Jurkat, Clone E6-1 (cell line): ENCODE data around the gene SPG21. TPM values are rescaled to one million over a fixed set of nuclear protein-coding genes. Genes with fewer than 3 reads are reported as not detected.
"Not testable (repeated sequence)": the region's sequence is repeated elsewhere in the genome, so short reads cannot be mapped to it uniquely, and the experiment has no call there.

Experiments
- DNase-seq: peaks from one replicate; pipeline ENCODE4 v3.0.0-alpha.2; 2011; ENCODE audit warnings: low read depth, low spot score
- H3K4me3 ChIP-seq: 2 replicates; pipeline ENCODE4 v1.5.1; 2011; ENCODE audit warnings: mild to moderate bottlenecking, low read length, control low read depth, moderate library complexity
- polyA plus RNA-seq: library from polyadenylated mRNA; unstranded; fragments of >200 nt; gene quantifications from one replicate; pipeline ENCODE4 v1.2.1, GENCODE V29; 2012; ENCODE audit warnings: missing spikeins; ENCODE audit not compliant: insufficient read length, insufficient read depth

The SPG21 gene, protein sequence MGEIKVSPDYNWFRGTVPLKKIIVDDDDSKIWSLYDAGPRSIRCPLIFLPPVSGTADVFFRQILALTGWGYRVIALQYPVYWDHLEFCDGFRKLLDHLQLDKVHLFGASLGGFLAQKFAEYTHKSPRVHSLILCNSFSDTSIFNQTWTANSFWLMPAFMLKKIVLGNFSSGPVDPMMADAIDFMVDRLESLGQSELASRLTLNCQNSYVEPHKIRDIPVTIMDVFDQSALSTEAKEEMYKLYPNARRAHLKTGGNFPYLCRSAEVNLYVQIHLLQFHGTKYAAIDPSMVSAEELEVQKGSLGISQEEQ
- polyA plus RNA-seq: 68.5 TPM

DNA sequence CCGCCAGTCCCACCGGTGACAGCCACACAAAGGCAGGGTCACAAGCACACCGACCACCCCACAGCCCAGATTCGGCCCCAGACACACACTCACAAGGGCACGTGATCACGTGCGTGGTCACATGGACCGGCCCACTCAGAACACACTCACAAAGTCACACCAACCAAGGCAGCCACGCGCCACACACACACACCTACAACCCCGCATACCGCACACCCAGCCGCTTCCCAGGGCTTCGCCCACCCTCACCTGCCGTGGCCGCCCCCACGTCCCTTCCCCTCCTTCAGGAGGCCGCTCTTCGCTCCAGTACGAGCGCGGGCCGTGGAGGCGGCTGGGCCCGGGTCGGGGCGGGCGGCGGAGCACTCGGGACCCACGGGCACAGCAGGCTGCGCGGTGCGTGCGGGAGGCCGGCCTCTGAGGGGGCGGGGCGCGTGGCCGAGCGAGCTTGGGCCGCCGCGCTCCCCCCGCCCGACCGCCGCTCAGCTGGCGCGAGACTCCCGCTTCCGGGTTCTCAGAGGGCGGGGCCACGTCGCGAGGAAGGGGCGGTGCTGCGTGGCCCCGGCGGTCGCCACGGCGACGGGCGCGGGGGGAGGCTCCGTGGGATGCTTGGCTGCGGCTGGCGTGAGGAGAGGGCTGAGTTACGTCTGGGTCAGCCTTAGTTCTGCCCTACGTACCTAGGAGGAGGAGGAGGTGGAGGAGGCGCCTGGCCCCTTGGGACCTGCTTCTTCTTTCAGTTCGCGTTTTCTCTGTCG lies at the start of gene SPG21:
Gene SPG21 (minus strand): TSS at position 499 of the 752 bp plus-strand sequence. CDS start 6,345 bp downstream, outside the sequence.
- peak; percentile 61 for DNase-seq
- H3K4me3 ChIP-seq: peak within 1 kb of the TSS; percentile 92

DNA sequence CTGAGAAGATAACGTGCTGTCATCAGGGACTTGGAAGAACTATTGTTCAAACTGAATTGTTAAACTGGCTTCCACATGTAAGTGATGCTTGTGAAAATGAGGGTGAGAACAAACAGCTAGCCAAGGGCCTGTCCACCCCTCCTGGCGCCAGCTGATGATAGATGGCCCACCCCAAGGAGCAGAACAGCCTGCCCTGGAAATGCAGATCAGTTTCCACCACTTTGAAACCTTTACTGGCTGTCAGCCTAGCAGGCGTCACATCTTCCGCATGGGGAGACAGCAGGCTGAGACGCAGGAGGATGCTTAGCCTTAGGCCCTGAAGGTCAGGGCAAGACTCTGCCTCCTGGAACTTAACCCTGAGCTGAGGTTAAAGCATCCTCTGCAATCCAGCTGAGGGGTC lies 49.1 kb upstream of the SPG21 start:
- H3K4me3 ChIP-seq: no peak overlapping the region
- DNase-seq: no peak

DNA sequence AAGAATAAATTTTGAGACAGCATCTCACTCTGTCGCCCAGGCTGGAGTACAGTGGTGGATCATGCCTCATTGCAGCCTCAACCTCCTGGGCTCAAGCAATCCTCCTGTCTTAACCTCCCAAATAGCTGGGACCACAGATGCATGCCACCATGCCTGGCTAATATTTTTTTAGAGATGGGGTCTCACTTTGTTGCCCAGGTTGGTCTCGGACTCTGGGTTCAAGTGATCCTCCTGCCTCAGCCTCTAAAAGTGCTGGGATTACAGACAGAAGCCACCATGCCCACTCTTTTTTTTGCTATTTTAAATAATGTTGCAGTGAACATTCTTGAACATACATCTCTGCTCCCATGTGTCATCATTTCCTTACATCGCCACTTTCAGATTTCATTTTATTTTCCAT lies 48.7 kb upstream of the SPG21 start:
- no peak overlapping the region for H3K4me3 ChIP-seq
- no peak for DNase-seq

DNA sequence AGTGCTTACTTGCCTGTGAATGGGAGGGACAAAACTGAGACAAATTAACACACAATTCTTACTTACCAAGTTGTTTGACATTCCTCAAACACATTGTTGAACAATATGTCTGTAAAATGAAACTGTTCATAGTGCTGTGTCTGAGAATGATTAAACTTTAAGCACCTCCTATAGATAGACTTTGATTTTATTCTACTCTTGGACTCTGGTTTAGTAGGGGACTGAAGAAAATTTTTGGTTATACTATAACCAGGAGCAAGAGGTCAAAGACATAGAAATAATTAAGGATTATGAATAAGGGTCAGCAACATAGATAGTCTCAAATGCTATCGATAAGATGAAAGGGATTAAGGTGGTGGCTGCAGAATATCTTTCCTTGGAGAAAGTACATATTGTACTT lies 47.6 kb upstream of the SPG21 start:
- no peak overlapping the region for H3K4me3 ChIP-seq
- no peak for DNase-seq

DNA sequence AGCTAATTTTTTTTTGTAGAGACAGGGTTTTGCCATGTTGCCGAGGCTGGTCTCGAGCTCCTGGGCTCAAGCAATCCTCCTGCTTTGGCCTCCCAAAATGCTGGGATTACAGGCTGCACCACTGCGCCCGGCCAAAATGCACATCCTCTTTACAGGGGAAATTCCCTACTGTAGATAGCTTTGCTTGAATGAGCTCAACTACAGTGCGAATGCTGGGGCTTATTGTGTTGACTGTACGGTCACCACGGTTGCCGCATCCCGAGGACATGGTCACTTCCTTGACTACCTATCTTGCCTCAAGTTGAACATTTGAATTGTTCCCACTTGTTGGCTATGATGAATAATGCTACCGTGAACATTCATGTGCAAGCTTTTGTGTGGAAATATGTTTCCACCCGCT lies 45.0 kb upstream of the SPG21 start:
- H3K4me3 ChIP-seq: no peak overlapping the region
- no peak for DNase-seq

DNA sequence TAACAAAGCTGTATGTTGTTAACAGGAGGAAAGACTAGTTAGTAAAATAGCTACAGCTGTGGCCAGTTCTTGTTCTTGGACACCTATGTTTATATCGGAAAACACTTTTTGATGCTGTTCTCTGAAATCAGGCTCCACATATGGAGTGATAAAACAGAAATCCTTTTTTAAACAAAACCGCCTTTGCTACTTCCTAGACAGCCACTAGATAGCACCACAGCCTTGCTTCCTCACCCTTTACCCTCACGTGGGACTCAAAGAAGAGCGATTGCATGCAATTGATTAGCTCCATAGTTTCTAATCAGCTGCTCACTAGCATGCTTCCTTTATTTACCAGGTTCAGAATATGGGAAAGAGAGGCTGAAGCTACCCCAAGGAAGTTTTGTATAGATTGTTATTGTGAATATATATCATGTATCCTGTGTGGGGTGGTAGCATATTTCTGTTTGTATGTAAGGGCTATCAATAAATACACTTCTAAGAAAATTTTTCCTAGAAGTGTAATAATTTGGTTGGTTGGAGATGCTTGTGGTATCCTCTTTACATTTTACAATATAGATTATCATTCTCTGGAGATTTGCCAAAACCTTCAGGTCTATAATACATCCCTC lies 44.0 kb upstream of the SPG21 start:
- DNase-seq: peak; percentile 49
- no peak overlapping the region for H3K4me3 ChIP-seq

DNA sequence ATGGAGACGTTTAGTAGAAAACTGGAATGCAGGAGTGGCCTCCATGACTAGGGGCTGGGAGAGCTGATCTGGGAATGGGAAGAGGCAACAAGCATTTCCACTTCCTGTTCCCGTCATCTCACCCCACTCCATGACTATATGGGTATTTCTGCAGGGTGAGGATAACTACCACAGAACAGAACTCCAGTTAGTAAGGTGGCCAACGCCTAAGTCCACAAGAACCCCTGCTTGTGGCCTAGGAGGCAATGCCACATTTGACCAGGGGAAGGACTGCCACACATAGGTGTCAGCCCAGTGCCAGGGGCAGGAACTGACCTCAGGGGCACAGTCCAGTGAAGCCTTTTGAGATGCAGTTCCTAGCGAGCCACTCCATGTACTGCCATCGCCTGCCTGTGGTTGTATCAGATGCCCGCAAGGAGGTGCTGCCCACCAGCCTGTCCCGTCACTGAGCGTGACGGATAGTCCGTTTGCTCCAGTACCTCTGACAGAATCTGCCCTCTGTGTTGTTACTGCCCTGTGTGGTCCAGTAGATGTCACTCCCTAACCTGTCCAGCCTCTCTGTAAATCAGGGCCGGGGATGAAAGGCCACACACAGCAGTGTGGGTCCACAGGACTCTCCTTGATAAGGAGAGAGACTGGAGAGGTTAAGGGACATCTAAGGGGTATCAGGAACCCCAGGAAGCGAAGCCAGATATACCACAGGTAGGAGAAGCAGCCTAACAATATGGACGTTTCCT lies 43.3 kb upstream of the SPG21 start:
- no peak overlapping the region; the same call in 1 of the 2 replicates for H3K4me3 ChIP-seq
- DNase-seq: no peak

DNA sequence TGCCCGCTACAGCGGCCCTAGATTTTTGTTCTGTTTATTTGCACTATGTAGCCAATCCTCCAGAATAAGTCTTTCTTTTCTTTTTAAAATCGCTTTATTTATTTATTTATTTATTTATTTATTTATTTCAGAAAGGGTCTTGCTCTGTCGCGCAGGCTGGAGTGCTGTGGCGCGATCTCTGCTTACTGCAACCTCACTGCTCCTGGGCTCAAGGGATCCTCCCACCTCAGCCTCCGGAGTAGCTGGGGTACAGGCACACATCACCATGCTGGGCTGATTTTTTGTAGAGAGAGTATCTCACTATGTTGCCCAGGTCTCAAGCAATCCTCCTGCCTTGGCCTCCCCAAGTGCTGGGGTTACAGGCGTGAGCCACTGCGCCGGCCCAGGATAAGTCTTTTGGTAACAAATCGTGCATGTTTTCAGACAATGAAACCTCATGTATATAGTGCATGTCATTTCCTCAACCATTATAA lies 40.1 kb upstream of the SPG21 start:
- no peak for DNase-seq
- H3K4me3 ChIP-seq: peak overlapping the region; percentile 80; the same call in 1 of the 2 replicates

DNA sequence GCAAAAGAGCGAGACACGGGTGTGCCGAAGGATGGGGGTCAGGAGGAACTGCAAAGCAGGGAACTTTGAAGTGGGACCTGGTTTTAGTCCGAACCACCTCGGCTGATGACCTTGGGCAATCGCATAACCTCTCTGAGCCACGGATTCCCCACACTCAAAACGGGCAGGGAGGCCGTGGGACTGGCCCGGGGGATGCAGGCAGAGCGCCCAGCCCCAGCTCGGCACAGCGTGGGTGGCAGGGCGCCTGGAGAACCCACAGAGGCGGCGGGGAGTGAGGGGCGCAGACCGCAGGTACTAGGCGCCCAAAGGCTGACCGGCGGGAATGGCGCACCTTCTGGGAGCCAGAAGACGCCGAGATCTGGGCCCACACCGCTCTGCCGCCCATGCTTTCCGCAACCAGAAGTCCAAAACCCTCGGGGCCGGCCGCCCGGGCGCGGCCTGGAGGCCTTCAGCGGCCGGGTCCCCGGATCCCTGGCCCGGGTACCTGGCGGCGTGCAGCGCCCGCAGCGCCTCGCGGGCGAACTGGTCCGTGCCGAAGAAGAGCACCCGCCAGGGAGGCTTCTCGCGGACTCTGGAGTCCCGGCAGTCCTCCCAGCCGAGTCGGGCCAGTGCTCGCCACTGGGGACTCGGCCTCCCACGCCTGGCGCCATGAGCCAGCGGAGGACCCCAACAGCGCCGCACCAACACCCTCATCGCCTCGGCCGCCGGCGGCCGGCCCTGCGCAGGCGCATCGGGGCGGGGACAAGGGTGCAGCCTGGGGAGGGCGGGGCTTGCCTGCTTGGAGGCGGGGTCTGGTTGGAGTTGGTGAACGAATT lies 39.4 kb upstream of the SPG21 start, which contains the start of gene MTFMT:
Gene MTFMT (minus strand): TSS at position 719 of the 815 bp plus-strand sequence. CDS start 26 bp downstream, at position 693.
- peak; percentile 68 for DNase-seq
- H3K4me3 ChIP-seq: peak within 1 kb of the TSS; percentile 80

DNA sequence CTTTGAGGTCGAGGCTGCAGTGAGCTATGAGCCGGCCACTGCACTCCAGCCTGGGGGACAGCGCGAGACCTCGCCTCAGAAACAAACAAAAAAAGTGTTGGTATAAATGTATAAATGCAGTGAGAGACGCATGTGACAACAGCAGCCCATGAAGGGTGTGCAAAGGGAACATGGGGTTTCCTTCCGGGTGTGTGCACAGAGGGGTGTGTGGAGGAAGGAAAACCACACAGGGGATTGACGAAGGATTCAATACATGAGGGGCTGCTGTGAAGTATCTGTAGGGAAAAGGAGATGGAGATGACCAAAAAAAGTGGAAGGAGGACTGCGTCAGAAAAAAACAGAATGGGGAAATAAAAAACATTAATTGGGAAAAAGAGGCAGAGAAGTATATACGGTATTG lies 38.6 kb upstream of the SPG21 start:
- peak overlapping the region; percentile 80 for H3K4me3 ChIP-seq
- DNase-seq: peak; percentile 20

DNA sequence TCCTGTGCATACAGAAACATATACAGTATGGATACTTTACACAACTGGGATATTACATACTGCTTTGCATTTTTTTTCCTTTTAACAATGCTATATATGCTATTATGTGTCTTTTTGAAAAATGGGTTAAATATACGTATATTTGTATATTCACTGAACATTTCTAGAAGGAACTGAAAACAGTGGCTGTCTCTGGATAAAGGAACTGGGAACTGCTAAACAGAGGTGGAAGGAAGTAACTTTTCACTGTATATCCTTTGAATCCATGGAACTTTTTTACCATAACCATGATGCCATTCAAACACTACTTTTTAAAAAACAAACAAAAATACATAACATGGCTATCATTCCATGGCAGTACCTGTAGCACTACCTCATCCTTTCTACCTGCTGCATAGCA lies 37.9 kb upstream of the SPG21 start:
- H3K4me3 ChIP-seq: no peak overlapping the region
- no peak for DNase-seq

DNA sequence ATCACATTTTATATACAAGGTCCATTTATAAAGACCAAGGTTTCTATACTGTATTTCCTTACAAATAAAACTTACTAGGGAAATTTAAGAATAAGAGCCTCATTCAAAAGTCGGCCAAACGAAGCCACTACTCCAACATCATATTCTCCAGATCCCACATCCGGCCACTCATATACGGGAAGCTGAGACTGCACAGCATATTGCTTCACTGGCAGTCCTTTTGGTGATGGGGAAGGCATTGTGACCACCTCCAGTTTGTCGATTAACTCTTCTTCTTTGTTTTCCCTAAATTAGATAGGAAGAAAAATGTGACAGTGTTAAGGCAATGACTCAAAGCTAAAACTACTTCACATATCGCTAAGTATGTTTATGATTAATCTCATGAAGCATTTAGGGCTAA lies 37.0 kb upstream of the SPG21 start:
- no peak for DNase-seq

DNA sequence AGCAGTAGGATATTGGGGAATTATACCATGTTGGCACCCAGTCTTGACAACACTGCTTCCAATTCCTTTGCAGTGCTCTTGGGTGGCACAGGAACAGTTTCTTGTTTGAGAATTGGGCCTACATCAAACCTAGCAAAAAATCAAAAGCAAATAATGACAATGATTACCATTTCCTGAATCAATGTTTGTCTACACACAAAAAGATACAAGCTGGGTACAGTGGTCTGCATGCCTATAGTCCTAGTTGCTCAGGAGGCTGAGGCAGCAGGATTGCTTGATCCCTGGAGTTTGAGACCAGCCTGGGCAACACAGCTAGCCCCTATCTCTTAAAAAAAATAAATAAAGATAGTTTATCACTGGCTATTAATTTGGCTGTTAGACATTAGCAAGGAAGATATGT lies 31.8 kb upstream of the SPG21 start:
- DNase-seq: no peak

More for the DNA sequence above, 37.0 kb upstream of the SPG21 start:
- no peak overlapping the region for H3K4me3 ChIP-seq

DNA sequence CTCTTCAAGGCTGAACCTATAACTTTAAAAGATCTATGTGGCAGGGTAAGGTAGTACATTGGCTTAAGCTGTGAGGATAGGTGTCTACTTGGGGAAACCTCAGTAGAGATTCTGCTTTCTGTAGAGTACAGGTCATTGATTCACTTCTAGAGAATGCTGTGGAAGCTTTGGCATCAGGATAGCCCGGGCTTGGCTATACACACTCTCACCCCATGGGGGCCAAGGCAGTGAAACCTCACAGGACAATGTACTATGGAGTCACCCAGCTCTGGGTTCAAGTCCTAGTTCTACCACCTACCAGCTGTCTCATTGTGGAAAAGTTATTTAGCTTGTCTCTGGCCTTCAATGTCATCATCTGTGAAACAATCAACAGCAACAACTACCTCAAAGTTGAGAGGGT lies 30.7 kb upstream of the SPG21 start:
- no peak for DNase-seq

More for the DNA sequence above, 31.8 kb upstream of the SPG21 start:
- H3K4me3 ChIP-seq: no peak overlapping the region

DNA sequence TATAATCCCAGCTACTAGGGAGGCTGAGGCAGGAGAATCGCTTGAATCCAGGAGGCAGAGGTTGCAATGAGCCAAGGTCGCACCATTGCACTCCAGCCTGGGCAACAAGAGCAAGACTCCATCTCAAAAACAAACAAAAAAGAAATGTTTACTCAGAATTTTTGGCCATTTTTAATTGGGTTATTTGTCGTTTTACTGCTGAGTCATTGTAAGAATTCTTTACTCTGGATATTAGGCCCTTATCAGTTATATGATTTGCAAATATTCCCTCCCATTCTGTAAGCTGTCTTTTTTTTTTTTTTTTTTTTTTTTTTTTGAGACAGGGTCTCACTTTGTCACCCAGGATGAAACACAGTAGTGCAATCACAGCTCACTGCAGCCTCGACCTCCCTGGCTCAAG lies 21.5 kb upstream of the SPG21 start:
- DNase-seq, H3K4me3 ChIP-seq: not testable (repeated sequence)

More for the DNA sequence above, 30.7 kb upstream of the SPG21 start:
- H3K4me3 ChIP-seq: no peak overlapping the region

DNA sequence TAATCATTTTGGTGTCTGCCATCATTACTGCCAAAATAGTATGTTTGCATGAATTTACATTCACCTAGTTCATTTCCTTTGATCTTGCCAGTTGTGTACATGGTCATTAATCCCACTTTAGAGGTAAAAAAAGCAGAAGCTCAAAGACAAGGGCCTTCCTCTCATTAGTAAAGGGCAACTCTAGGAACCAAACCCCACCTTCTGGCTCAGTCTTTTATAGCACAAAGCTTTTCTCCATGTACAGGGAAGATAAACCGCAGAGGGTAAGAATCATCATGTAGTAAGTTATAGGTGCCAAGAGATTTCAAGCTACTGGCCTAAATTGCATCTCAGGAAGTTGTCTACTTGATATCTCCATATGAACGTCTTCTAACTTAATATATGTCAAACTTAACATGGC lies 19.3 kb upstream of the SPG21 start:
- no peak for DNase-seq
- H3K4me3 ChIP-seq: no peak overlapping the region

DNA sequence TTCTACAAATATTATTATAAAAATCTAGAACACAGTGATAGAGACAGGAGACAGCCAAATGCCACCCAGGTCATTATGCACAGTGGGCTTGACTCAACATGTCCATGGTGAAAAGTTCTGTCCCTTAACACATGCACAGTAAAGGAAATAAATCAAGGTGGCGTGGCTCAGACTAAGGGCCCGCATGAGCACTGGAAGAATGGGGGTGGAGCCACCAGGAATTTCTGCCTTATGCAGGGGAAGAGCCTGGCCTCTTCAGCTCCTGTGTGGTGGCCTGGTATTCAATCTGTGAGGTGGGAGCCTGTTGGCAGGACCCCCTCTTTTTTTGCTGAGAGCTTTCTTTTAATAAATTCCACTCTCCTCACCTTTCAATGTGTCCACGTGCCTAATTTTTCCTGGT lies 17.2 kb upstream of the SPG21 start:
- no peak for DNase-seq
- H3K4me3 ChIP-seq: no peak overlapping the region

DNA sequence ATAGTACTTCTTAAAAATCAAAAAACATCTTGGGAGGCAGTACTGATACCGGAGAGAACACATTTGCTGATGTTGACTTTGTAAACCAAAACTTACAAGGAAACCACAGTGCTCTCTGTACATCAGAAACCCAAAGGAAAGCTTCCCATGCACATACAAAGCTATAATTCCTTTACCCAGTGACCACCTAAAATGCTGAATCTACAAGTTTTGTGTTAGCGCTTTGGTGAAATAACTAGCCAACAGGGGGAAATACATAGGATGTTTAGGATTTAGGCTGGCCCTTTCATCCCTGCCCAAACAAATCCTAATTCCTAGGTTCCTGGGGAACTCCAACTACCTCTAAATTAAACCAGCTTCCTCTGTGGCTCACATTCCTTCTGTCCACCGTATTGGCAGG lies 15.3 kb upstream of the SPG21 start:
- no peak overlapping the region for H3K4me3 ChIP-seq
- DNase-seq: no peak
